NK-92 treated with Interleukin-12 subunit alpha and Interleukin-12 subunit beta, amount 100 ng/mL, for 24 hours (cell line): ENCODE data around the gene ACAP2.
"Not testable (repeated sequence)": the region's sequence is repeated elsewhere in the genome, so short reads cannot be mapped to it uniquely, and the experiment has no call there.

Source experiments
- DNase-seq: peaks from one replicate; lab custom pipeline; 2025; lab: John Stamatoyannopoulos, UW

ACAP2 gene

GRCh38 chr3:195442573-195443390 is at the start of gene ACAP2:
Gene ACAP2, minus strand, starts transcription at chr3:195443020. Its CDS starts 173 bp downstream, at chr3:195442847.
- peak; percentile 99 for DNase-seq

GRCh38 chr3:195475614-195476013 is 32.8 kb upstream of the ACAP2 start:
- no peak for DNase-seq

GRCh38 chr3:195475116-195475515 is 32.3 kb upstream of the ACAP2 start:
- DNase-seq, result not testable (repeated sequence)

GRCh38 chr3:195468841-195469240 is 26.0 kb upstream of the ACAP2 start:
- no peak for DNase-seq

GRCh38 chr3:195468391-195468776 is 25.6 kb upstream of the ACAP2 start:
- DNase-seq, result no peak

DNA sequence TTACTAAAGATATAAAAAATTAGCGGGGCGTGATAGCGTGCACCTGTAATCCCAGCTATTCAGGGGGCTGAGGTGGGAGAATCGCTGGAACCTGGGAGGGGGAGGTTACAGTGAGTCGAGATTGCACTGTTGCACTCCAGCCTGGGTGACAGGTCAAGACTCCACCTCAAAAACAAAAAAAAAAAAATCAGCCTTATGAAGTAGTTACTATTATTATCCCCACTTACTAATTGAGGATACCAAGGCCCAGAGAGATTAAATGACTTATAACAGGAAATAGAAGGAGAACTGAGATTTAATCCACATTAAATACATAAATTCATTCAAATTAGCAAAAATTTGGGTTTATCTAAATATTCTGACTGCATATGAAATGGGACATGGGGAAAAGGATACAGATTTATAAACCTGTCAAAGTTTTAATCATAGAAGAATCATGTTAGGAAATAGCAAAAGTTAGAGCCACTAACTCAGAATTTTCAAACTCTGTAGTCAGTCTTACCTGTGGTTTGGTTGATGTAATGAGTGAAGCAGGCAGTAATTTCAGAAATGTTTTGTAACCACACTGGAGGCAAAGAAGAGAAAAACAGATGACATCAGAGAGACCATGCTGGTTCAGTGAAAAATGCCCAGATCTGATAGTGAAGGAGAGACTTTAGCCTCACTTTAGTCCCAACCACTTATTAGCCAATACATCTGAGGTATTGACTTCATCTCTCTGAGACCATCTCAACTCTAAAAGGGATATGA is 25.0 kb upstream of the ACAP2 start:
- DNase-seq, result no peak

DNA sequence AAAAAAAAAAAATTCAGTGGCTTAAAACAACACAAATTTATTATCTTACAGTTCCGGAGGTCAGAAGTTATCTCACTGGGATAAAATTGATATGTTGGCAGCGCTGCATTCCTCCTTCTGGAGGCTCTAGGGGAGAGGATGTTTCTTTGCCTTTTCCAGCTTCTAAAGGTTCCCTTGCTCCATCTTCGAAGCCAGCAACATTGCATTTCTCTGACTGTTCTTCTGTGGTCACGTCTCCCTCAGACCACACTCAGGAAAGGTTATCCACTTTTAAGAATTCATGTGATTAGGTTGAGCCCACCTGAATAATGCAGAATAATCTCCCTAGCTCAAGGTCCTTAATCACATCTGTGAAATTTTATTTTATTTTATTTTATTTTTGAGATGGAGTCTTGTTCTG is 23.4 kb upstream of the ACAP2 start:
- DNase-seq, result no peak

- DNase-seq, result not testable (repeated sequence)
Observed at GRCh38 chr3:195462922-195463321, 20.1 kb upstream of the ACAP2 start.

DNA sequence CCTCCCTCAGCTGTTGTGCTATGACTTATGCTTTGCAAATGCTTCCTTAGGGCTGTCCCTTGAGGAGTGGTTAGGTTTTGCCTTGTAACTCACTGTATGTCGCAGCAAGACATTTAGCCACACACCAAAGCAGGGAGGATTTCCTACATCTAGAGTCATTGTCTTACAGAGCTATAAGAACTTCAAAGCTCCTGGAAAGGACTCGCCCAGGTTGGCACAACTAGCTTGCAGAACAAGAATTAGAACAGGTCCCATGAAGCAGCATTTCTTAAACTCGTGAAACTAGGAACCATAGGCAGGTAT is 19.4 kb upstream of the ACAP2 start:
- DNase-seq, result no peak

GRCh38 chr3:195461594-195462307 is 18.9 kb upstream of the ACAP2 start:
- no peak for DNase-seq

DNA sequence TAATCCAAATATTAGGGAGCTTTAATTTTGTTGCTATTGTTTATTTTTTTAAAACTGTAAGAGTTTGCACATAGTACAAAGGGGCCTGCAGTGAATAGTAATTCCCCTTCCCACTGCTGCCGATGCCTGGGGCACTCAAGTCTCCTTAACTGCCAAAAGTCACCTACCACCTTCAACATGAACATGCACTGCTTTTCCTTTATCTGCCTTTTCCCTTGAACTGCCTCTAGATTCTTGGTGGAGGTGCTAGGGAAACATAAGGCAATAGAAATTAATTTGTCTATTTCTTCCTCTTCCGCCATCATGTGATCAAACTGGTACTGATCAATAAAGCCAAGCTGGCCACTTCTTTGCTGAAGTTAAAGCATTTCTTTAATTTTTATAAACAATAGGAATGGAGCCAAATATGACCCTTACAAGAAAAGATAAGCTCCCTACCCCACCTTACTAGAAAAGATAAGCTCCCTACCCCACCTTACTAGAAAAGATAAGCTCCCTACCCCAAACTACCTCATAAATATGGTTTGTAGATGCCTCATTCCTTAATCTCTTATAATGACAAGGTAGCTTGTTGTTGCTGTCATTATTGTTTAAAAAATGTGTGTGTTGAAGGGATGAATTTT is 17.4 kb upstream of the ACAP2 start:
- DNase-seq, result no peak

- DNase-seq, result no peak
Observed at GRCh38 chr3:195458316-195458717, 15.5 kb upstream of the ACAP2 start.

- DNase-seq, result no peak
Observed at GRCh38 chr3:195455789-195456188, 13.0 kb upstream of the ACAP2 start.

- no peak for DNase-seq
Observed at GRCh38 chr3:195453236-195453635, 10.4 kb upstream of the ACAP2 start.

DNA sequence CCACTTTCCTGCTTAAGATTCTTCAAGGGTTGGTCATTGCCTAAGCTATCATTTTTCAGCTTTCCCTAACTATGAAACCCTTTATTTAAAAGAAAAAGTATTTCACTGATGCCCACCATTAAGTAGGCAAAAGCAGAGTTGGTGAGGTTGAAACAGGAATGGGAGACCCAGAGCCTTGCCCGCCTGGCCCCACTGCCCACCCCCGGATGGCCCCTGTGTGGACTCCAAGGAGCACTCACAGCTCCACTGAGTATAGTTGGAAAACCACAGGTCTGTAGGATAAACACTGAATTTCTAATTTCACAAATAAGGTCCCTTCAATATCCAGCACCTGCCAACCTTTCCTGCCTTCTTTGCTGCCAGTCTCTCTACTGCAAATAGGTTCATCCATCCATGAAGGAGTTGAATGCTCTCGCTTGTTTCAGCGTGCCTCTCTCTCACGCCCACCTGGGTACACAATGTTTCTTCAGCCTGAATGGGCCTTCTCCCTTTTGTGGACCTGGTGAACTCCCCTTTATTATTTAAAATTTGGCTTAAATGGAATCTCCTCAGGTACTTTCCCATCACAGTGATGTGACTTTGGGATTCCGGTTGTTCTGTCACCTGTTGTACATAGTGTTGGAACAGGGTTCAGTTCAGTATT is 8.7 kb upstream of the ACAP2 start:
- DNase-seq, result no peak

DNA sequence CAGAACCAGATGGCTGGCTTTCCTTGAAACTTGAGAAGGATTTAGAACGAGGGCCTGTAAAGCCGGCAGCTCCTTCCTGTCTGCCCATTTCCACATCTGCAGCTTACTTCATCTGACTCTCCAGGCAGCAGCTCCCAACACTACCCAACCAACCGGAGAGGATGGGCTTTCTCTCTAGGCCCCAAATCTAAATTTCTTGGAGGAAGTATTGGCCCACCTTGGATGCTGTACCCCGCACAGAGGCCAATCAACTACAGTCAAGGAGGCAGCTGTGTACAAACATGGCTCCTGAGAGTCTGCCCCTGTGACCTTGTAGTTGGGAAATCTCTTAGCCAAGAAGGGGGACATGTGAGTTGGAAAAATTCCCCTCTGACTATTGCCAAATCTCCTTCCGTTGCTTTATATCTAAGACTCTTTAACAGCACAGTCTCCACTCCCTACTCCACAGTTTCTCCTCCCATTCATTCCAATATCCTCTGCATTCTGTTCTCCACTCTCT is 8.0 kb upstream of the ACAP2 start:
- no peak for DNase-seq

DNA sequence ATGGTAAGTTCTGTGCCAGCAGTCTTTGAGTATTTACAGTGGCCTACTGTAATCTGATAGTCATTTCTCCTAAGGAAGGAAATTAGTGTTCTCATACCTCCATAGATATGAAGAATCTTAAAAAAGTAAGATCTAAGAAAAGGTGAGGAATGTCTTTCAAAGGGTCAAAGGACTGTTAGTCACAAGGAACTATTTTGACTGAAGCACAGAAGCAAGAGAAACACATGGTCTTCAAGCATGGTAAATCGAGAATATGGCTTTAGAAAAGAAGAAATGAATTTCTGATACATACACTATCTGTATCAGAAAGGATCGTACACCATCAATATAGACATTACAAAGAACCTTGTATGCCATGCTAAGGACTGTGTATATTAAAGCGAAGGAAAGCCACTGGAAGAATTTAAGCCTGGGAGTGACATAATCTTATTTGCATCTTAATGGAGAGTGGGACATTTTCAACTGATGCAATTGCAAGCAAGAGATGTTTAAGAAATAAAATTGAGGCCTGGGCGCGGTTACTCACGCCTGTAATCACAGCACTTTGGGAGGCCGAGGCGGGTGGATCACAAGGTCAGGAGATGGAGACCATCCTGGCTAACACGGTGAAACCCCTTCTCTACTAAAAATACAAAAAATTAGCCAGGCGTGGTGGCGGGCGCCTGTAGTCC is 5.5 kb upstream of the ACAP2 start:
- no peak for DNase-seq

- DNase-seq, result no peak
Observed at GRCh38 chr3:195447201-195447600, 4.4 kb upstream of the ACAP2 start.

DNA sequence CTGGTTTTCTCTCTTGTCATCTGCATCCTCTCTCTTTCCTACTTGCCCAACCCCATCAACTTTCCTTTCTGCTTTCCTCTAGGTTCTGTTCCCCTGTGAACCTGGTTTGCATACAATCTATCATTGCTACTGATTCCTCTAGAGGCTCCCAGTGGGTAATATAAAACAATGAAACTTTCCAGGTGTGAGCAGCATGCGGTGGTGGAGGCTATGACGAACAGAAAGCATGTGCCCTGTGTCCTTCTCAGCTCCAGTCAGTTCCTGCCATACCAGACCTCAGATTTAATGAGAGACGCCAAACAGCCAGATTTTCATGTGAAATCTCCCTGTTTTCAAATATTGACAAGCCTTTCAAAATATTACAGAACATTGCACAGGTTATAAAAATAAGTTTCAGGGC is 3.5 kb upstream of the ACAP2 start:
- no peak for DNase-seq

DNA sequence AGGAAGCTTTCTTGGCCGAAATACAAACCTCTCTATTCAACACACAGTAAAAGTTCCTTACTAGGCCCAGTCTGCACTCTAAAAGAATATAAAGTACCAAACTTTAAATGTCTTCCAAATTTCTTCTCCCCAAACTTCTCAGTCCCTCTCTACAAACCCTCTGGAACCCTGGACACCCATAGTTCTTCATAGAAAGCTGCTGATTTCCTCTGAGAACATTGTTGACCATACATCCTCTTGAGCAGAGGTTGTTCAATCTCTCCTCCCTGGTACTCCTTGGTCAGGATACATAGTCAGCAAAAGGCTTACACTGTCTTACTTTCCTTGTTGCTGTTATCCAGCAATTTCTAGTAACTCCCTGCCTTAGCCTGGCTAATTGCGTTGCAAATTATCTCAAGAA is 3.1 kb upstream of the ACAP2 start:
- no peak for DNase-seq

GRCh38 chr3:195443391-195443989 is 670 bp upstream of the ACAP2 start:
- no peak for DNase-seq
